ENCODE data around the gene TANC1.

The TANC1 gene

DNA sequence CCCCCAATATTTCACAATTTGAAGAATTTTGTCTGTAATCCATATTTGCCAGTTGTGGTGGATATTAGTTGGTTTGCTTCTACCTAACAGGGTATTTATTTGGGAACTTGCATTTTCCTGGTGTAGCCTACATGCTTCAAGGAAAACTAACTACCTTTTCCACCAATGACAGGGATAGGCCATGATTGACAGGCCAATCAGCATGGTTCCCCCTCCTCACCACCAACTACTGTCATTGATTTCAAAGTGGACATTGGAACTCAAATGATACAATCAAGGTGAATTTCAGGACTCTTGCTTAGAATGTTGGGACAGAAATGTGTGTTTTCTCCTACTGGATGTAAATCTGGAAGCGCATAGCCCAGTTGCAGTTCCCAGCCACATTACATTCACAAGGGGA is 10.1 kb upstream of the TANC1 start:
- no peak overlapping the region for H3K4me3 ChIP-seq (replicated peaks; ENCODE audit: low read depth, low read length)
- DNase-seq (ENCODE audit: low read depth) = no peak
- TF ChIP-seq CTCF (IDR thresholded peaks at IDR 0.05; ENCODE audit: low read length, missing control alignments) = no peak

- no peak for TF ChIP-seq CTCF (IDR thresholded peaks at IDR 0.05; ENCODE audit: low read length, missing control alignments)
- no peak for DNase-seq (ENCODE audit: low read depth)
- H3K4me3 ChIP-seq (replicated peaks; ENCODE audit: low read depth, low read length) = no peak overlapping the region
Observed at GRCh38 chr2:158960193-158960592, 8.2 kb upstream of the TANC1 start.

- H3K4me3 ChIP-seq (replicated peaks; ENCODE audit: low read depth, low read length) = no peak overlapping the region
- TF ChIP-seq CTCF (IDR thresholded peaks at IDR 0.05; ENCODE audit: low read length, missing control alignments) = no peak
- no peak for DNase-seq (ENCODE audit: low read depth)
Observed at GRCh38 chr2:158962074-158962473, 6.4 kb upstream of the TANC1 start.

DNA sequence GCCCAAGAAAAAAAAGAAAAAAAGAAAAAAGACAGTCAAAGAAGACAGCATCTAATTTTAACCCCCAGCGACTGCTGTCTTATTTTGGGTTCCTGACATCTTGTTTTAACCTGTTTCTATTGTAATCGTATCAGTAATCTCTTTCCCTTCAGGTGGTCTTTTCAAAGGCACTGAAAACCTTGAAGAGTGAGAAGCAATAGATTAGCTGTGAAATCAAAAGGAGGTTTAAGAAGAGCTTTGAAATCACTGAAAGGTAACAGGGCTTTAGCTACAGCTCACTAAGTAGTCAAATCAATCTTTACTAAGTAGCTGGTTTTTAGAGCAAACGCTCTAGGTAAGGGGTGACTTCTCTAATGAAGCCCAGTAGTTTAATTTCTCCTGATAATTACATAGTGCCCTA is 5.4 kb upstream of the TANC1 start:
- TF ChIP-seq CTCF (IDR thresholded peaks at IDR 0.05; ENCODE audit: low read length, missing control alignments) = no peak
- H3K4me3 ChIP-seq (replicated peaks; ENCODE audit: low read depth, low read length) = no peak overlapping the region

GRCh38 chr2:158965107-158965506 is 3.3 kb upstream of the TANC1 start:
- no peak overlapping the region for H3K4me3 ChIP-seq (replicated peaks; ENCODE audit: low read depth, low read length)
- no peak for DNase-seq (ENCODE audit: low read depth)
- TF ChIP-seq CTCF (IDR thresholded peaks at IDR 0.05; ENCODE audit: low read length, missing control alignments) = no peak

More for the DNA sequence above, 5.4 kb upstream of the TANC1 start:
- no peak for DNase-seq (ENCODE audit: low read depth)

DNA sequence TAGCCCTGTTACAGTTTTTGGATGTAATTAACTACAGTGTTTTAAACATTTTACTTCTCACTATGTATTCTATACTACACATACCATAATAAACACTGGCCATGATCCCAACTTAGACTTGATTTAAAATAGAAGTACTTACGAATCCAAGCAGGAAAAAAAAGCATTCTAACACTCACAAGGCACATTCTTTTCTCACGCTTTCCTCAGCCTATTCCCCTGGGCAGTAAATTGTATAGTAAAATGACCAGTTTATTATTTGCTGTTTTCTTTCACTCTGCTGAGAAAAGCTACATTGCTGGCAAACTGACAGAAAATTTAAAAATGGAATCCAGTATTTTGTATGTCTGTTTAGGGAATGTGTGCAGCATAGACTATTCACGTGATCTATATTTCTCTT is 2.8 kb upstream of the TANC1 start:
- TF ChIP-seq CTCF (IDR thresholded peaks at IDR 0.05; ENCODE audit: low read length, missing control alignments) = no peak
- no peak overlapping the region for H3K4me3 ChIP-seq (replicated peaks; ENCODE audit: low read depth, low read length)
- DNase-seq (ENCODE audit: low read depth) = no peak

GRCh38 chr2:158966312-158966711 is 2.1 kb upstream of the TANC1 start:
- no peak for DNase-seq (ENCODE audit: low read depth)
- no peak for TF ChIP-seq CTCF (IDR thresholded peaks at IDR 0.05; ENCODE audit: low read length, missing control alignments)
- no peak overlapping the region for H3K4me3 ChIP-seq (replicated peaks; ENCODE audit: low read depth, low read length)
